Peyer's patch (tissue), 4 donors: Measurements from ENCODE around the gene LAYN.

Experiments used
- POLR2A ChIP-seq, 2 donors: fragments of 450-650 bp; IDR thresholded peaks; one replicate each; pipeline ENCODE4 v1.5.1; 2017; ENCODE audit warnings: antibody characterized with exemption in 2 of 2, mild to moderate bottlenecking in 2 of 2, moderate library complexity in 2 of 2
- TF ChIP-seq, protein P1 (sequence below), 6 experiments: fragments of 450-650 bp in 4 of 6; fragments of 200-600 bp in 2 of 6; sonication (generic) in 1 of 6; IDR thresholded peaks; one replicate each; pipeline ENCODE4 v1.5.1; 2017 to 2019; ENCODE audit warnings: antibody characterized with exemption in 6 of 6, mild to moderate bottlenecking in 3 of 6, moderate library complexity in 1 of 6

DNA sequence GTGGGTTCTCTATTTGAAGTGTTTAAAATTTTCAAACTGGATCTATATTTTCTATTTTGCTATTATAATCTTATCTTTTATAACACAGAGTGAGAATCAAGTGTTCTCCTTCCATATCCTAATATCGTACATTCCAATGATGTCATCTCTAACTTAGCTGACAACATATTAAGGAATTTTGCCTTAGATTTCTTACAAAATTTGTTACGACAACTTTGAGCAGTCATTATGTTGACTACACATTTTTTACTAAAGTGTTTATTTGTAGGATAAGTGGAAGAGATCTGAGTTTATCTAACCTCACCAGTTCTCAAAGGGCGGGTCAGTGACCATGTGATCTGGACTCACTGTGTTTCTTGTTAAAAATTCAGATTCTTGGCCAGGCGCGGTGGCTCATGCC lies 41.0 kb upstream of the LAYN start:
- TF ChIP-seq, protein P1, sequence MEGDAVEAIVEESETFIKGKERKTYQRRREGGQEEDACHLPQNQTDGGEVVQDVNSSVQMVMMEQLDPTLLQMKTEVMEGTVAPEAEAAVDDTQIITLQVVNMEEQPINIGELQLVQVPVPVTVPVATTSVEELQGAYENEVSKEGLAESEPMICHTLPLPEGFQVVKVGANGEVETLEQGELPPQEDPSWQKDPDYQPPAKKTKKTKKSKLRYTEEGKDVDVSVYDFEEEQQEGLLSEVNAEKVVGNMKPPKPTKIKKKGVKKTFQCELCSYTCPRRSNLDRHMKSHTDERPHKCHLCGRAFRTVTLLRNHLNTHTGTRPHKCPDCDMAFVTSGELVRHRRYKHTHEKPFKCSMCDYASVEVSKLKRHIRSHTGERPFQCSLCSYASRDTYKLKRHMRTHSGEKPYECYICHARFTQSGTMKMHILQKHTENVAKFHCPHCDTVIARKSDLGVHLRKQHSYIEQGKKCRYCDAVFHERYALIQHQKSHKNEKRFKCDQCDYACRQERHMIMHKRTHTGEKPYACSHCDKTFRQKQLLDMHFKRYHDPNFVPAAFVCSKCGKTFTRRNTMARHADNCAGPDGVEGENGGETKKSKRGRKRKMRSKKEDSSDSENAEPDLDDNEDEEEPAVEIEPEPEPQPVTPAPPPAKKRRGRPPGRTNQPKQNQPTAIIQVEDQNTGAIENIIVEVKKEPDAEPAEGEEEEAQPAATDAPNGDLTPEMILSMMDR (IDR thresholded peaks at IDR 0.05): no peak
- TF ChIP-seq POLR2A (IDR thresholded peaks at IDR 0.05): no peak
